GM23338 (cell line): ENCODE results near the gene MYO16. TPM values are rescaled to one million over a fixed set of nuclear protein-coding genes. Genes with fewer than 3 reads are reported as not detected.

Experiments used
- ATAC-seq: fragments of 200-7000 bp; cut with Tn5 transposase; 3 replicates; pipeline ENCODE4 v1.9.1; 2020
- DNase-seq: peaks from one replicate; pipeline ENCODE4 v3.0.0-alpha.2; 2015; ENCODE audit warnings: low spot score
- H2AFZ ChIP-seq: fragments of 200-600 bp; sonication (generic); 2 replicates; pipeline ENCODE4 v1.8.0; 2016; ENCODE audit warnings: antibody characterized with exemption, mild to moderate bottlenecking, moderate library complexity
- H3F3A ChIP-seq: fragments of 200-600 bp; sonication (generic); replicated peaks from 2 replicates; pipeline ENCODE4 v1.8.0; 2017; ENCODE audit warnings: antibody characterized with exemption, mixed run types, low read depth
- H3K27ac ChIP-seq: fragments of 200-600 bp; sonication (generic); 2 replicates; pipeline ENCODE4 v1.6.1; 2016; ENCODE audit warnings: low read depth
- H3K27me3 ChIP-seq: fragments of 200-600 bp; sonication (generic); 2 replicates; pipeline ENCODE4 v1.8.0; 2016; ENCODE audit warnings: mild to moderate bottlenecking, mixed run types, moderate library complexity; ENCODE audit not compliant: insufficient read depth
- H3K36me3 ChIP-seq: fragments of 200-600 bp; sonication (generic); 2 replicates; pipeline ENCODE4 v1.8.0; 2016; ENCODE audit warnings: mild to moderate bottlenecking; ENCODE audit not compliant: insufficient read depth
- H3K4me1 ChIP-seq: fragments of 200-600 bp; sonication (generic); 2 replicates; pipeline ENCODE4 v1.8.0; 2016; ENCODE audit warnings: mild to moderate bottlenecking, moderate library complexity; ENCODE audit not compliant: insufficient read depth
- H3K4me2 ChIP-seq: fragments of 200-600 bp; sonication (generic); 2 replicates; pipeline ENCODE4 v1.7.1; 2017; ENCODE audit warnings: mixed run types
- H3K4me3 ChIP-seq: fragments of 200-600 bp; sonication (generic); 2 replicates; pipeline ENCODE4 v1.6.1; 2016; ENCODE audit warnings: mixed run types
- H3K79me2 ChIP-seq: fragments of 200-600 bp; sonication (generic); replicated peaks from 2 replicates; pipeline ENCODE4 v1.8.0; 2017; ENCODE audit warnings: mild to moderate bottlenecking; ENCODE audit not compliant: insufficient read depth
- H3K9me2 ChIP-seq: fragments of 200-600 bp; sonication (generic); 2 replicates; pipeline ENCODE4 v1.8.0; 2017; ENCODE audit not compliant: insufficient read depth
- H4K20me1 ChIP-seq: fragments of 200-600 bp; sonication (generic); replicated peaks from 2 replicates; pipeline ENCODE4 v1.8.0; 2017; ENCODE audit warnings: mild to moderate bottlenecking; ENCODE audit not compliant: insufficient read depth
- H3K27ac Mint-ChIP-seq: 2 replicates; pipeline ENCODE4 v1.8.0; 2020; ENCODE audit warnings: inconsistent platforms, mild to moderate bottlenecking, moderate library complexity, mixed read lengths
- H3K27me3 Mint-ChIP-seq: 3 replicates; pipeline ENCODE4 v1.8.0; 2022; ENCODE audit warnings: low read depth, mild to moderate bottlenecking, moderate library complexity, mixed read lengths, inconsistent platforms; ENCODE audit not compliant: insufficient read depth, poor library complexity
- H3K36me3 Mint-ChIP-seq: 3 replicates; pipeline ENCODE4 v1.8.0; 2021; ENCODE audit warnings: low read depth, mild to moderate bottlenecking, inconsistent platforms, moderate library complexity, mixed read lengths
- H3K4me1 Mint-ChIP-seq: 3 replicates; pipeline ENCODE4 v1.8.0; 2020; ENCODE audit warnings: mild to moderate bottlenecking, inconsistent platforms, mixed read lengths
- H3K4me3 Mint-ChIP-seq: 3 replicates; pipeline ENCODE4 v1.8.0; 2021; ENCODE audit warnings: moderate library complexity, mild to moderate bottlenecking, inconsistent platforms, mixed read lengths
- H3K9me3 Mint-ChIP-seq: 3 replicates; pipeline ENCODE4 v1.8.0; 2020; ENCODE audit warnings: moderate library complexity, mild to moderate bottlenecking, inconsistent platforms, mixed read lengths
- EZH2phosphoT487 ChIP-seq: fragments of 200-600 bp; sonication (generic); IDR thresholded peaks from one replicate; pipeline ENCODE4 v1.8.1; 2018; ENCODE audit warnings: antibody characterized with exemption; ENCODE audit not compliant: unreplicated experiment
- JUNB ChIP-seq: IDR thresholded peaks from one replicate; pipeline ENCODE4 v1.6.1; 2016; ENCODE audit warnings: antibody characterized with exemption; ENCODE audit not compliant: unreplicated experiment
- POLR2AphosphoS5 ChIP-seq: IDR thresholded peaks from 2 replicates; pipeline ENCODE4 v1.6.1; 2016; ENCODE audit warnings: antibody characterized with exemption, low read depth
- STAT1 ChIP-seq: IDR thresholded peaks from one replicate; pipeline ENCODE4 v1.6.1; 2016; ENCODE audit warnings: antibody characterized with exemption; ENCODE audit not compliant: unreplicated experiment
- ZNF114 ChIP-seq: fragments of 250-450 bp; sonication (Bioruptor Pico); IDR thresholded peaks from 2 replicates; pipeline ENCODE4 v1.5.0; 2020; ENCODE audit warnings: mild to moderate bottlenecking, moderate library complexity
- ZNF331 ChIP-seq: fragments of 250-450 bp; sonication (Bioruptor Pico); IDR thresholded peaks from 2 replicates; pipeline ENCODE4 v1.5.0; 2020; ENCODE audit warnings: low read depth, mild to moderate bottlenecking, moderate library complexity
- polyA plus RNA-seq: library from polyadenylated mRNA; unstranded; fragments of >200 nt; fragmentation: Nextera tagmentation; extraction: Ambion mirVana; gene quantifications from 2 replicates; pipeline ENCODE4 v1.2.1, GENCODE V29; 2016
- total RNA-seq: library from RNA; depleted of rRNA; stranded (reverse); fragments of >200 nt; shearing (Covaris generic); gene quantifications from 2 replicates; pipeline ENCODE4 v1.2.3, GENCODE V29; 2014
- TF ChIP-seq, protein P1 (sequence below): IDR thresholded peaks from 2 replicates; pipeline ENCODE4 v1.6.1; 2016; ENCODE audit warnings: antibody characterized with exemption
- TF ChIP-seq, protein P2 (sequence below): IDR thresholded peaks from one replicate; pipeline ENCODE4 v1.6.1; 2018; ENCODE audit warnings: antibody characterized with exemption; ENCODE audit not compliant: unreplicated experiment
- TF ChIP-seq, protein P3 (sequence below), 2 experiments: fragments of 200-600 bp in 1 of 2; sonication (generic) in 1 of 2; conservative IDR thresholded peaks; 2 replicates each; pipeline versions ENCODE4 v1.5.1 to v1.6.1; 2016 to 2017; ENCODE audit warnings: antibody characterized with exemption in 2 of 2, low read depth in 2 of 2, mild to moderate bottlenecking in 2 of 2, moderate library complexity in 1 of 2
- TF ChIP-seq, protein P4 (sequence below): fragments of 250-450 bp; sonication (Bioruptor Pico); IDR thresholded peaks from 2 replicates; pipeline ENCODE4 v1.5.0; 2020; ENCODE audit warnings: mild to moderate bottlenecking, moderate library complexity

Gene MYO16
- total and polyA plus RNA-seq, 2 experiments from 2014 or later: 0.10 to 0.13 TPM

DNA sequence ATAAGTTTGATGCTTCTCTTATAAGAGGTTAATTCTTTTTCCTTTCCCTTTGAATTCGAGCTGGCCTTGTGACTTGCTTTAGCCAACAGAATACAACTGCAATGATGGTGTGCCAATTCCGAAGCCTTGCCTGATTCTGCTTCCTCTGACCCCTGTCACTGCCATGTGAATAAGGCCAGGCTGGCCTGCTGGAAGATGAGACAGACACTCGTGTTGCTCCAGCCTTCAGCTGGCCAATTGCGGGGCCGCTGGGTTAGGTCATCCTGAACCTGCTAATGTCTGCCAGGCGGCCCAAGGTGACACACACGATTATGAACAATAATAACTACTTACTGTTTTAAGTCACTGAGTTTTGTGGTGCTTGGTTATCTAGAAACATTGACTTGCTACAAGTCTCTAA, 352.0 kb downstream of the MYO16 start:
- no peak overlapping the region for H3K4me3 Mint-ChIP-seq
- H3K36me3 ChIP-seq: no peaks in the 10 kb centered on the region
- H3K4me1 ChIP-seq: no peaks in the 10 kb centered on the region
- no peaks in the 10 kb centered on the region for H3K27me3 ChIP-seq
- H3F3A ChIP-seq: no peaks in the 10 kb centered on the region
- no peaks in the 10 kb centered on the region; the same call in 2 of the 3 replicates for H3K36me3 Mint-ChIP-seq
- 0 out of 3 replicates have a peak, but pooled peaks cover 5% of the 10 kb centered on the region for H3K4me1 Mint-ChIP-seq
- ATAC-seq (no peak), DNase-seq (no peak)
- no peaks in the 10 kb centered on the region for H3K9me2 ChIP-seq
- TF ChIP-seq POLR2AphosphoS5: no peak
- TF ChIP-seq, protein P1, sequence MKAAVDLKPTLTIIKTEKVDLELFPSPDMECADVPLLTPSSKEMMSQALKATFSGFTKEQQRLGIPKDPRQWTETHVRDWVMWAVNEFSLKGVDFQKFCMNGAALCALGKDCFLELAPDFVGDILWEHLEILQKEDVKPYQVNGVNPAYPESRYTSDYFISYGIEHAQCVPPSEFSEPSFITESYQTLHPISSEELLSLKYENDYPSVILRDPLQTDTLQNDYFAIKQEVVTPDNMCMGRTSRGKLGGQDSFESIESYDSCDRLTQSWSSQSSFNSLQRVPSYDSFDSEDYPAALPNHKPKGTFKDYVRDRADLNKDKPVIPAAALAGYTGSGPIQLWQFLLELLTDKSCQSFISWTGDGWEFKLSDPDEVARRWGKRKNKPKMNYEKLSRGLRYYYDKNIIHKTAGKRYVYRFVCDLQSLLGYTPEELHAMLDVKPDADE: no peak
- TF ChIP-seq ZNF331 (CRISPR knock-in tag): no peak
- no peak for TF ChIP-seq EZH2phosphoT487
- no peak for TF ChIP-seq ZNF114 (CRISPR knock-in tag)
- TF ChIP-seq, protein P2, sequence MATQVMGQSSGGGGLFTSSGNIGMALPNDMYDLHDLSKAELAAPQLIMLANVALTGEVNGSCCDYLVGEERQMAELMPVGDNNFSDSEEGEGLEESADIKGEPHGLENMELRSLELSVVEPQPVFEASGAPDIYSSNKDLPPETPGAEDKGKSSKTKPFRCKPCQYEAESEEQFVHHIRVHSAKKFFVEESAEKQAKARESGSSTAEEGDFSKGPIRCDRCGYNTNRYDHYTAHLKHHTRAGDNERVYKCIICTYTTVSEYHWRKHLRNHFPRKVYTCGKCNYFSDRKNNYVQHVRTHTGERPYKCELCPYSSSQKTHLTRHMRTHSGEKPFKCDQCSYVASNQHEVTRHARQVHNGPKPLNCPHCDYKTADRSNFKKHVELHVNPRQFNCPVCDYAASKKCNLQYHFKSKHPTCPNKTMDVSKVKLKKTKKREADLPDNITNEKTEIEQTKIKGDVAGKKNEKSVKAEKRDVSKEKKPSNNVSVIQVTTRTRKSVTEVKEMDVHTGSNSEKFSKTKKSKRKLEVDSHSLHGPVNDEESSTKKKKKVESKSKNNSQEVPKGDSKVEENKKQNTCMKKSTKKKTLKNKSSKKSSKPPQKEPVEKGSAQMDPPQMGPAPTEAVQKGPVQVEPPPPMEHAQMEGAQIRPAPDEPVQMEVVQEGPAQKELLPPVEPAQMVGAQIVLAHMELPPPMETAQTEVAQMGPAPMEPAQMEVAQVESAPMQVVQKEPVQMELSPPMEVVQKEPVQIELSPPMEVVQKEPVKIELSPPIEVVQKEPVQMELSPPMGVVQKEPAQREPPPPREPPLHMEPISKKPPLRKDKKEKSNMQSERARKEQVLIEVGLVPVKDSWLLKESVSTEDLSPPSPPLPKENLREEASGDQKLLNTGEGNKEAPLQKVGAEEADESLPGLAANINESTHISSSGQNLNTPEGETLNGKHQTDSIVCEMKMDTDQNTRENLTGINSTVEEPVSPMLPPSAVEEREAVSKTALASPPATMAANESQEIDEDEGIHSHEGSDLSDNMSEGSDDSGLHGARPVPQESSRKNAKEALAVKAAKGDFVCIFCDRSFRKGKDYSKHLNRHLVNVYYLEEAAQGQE: no peak
- TF ChIP-seq JUNB: no peak
- no peak for TF ChIP-seq STAT1
- TF ChIP-seq, protein P3, sequence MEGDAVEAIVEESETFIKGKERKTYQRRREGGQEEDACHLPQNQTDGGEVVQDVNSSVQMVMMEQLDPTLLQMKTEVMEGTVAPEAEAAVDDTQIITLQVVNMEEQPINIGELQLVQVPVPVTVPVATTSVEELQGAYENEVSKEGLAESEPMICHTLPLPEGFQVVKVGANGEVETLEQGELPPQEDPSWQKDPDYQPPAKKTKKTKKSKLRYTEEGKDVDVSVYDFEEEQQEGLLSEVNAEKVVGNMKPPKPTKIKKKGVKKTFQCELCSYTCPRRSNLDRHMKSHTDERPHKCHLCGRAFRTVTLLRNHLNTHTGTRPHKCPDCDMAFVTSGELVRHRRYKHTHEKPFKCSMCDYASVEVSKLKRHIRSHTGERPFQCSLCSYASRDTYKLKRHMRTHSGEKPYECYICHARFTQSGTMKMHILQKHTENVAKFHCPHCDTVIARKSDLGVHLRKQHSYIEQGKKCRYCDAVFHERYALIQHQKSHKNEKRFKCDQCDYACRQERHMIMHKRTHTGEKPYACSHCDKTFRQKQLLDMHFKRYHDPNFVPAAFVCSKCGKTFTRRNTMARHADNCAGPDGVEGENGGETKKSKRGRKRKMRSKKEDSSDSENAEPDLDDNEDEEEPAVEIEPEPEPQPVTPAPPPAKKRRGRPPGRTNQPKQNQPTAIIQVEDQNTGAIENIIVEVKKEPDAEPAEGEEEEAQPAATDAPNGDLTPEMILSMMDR (conservative IDR thresholded peaks at IDR 0.05; ENCODE audit: low read depth in 2 of 2): no peak
- H2AFZ ChIP-seq: 0 out of 2 replicates have a peak overlapping the region, but pooled peaks have one; percentile 45
- H3K4me2 ChIP-seq: no peak overlapping the region
- no peak overlapping the region for H3K27ac Mint-ChIP-seq
- no peaks in the 10 kb centered on the region for H3K79me2 ChIP-seq
- no peaks in the 10 kb centered on the region for H3K27me3 Mint-ChIP-seq
- H3K9me3 Mint-ChIP-seq: peaks cover 8% of the 10 kb centered on the region; the same call in 1 of the 3 replicates
- no peak overlapping the region for H3K4me3 ChIP-seq
- H3K27ac ChIP-seq: no peak overlapping the region
- no peaks in the 10 kb centered on the region for H4K20me1 ChIP-seq

DNA sequence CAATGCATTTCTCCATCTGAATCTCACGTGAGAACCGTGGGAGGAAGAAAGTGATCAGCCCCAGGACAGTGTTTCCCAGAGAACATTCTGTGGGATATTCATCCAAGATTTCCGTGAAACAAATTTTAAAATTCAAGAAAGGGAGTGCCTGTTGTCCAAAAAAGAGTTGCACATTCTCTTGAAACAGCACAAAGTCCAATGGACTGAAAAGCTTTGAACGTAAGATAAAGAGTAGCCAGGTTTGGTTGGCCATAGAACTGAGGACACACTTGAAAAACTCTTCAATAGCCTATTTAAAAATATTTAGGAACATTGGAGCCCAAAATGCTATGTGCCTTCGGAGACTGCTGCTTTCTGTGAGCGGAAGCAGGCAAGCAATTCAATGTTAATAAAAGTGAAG, 353.9 kb downstream of the MYO16 start:
- H3K4me1 ChIP-seq: peaks cover 13% of the 10 kb centered on the region
- Mint-ChIP-seq H3K36me3 (no peaks in the 10 kb centered on the region), H3K9me3 (0 out of 3 replicates have a peak, but pooled peaks cover 2% of the 10 kb centered on the region), H3K27ac (no peak overlapping the region), H3K4me3 (no peak overlapping the region), H3K27me3 (no peaks in the 10 kb centered on the region), H3K4me1 (peaks cover 18% of the 10 kb centered on the region)
- no peaks in the 10 kb centered on the region for H3K9me2 ChIP-seq
- H3K4me2 ChIP-seq: no peak overlapping the region
- H3K79me2 ChIP-seq: no peaks in the 10 kb centered on the region
- ATAC-seq (no peak), DNase-seq (no peak)
- no peaks in the 10 kb centered on the region for H3K27me3 ChIP-seq
- no peak overlapping the region for H3K27ac ChIP-seq
- no peaks in the 10 kb centered on the region for H3K36me3 ChIP-seq
- no peaks in the 10 kb centered on the region for H4K20me1 ChIP-seq
- H3F3A ChIP-seq: no peaks in the 10 kb centered on the region
- H3K4me3 ChIP-seq: no peak overlapping the region
- no peak overlapping the region for H2AFZ ChIP-seq
- TF ChIP-seq, protein P4, sequence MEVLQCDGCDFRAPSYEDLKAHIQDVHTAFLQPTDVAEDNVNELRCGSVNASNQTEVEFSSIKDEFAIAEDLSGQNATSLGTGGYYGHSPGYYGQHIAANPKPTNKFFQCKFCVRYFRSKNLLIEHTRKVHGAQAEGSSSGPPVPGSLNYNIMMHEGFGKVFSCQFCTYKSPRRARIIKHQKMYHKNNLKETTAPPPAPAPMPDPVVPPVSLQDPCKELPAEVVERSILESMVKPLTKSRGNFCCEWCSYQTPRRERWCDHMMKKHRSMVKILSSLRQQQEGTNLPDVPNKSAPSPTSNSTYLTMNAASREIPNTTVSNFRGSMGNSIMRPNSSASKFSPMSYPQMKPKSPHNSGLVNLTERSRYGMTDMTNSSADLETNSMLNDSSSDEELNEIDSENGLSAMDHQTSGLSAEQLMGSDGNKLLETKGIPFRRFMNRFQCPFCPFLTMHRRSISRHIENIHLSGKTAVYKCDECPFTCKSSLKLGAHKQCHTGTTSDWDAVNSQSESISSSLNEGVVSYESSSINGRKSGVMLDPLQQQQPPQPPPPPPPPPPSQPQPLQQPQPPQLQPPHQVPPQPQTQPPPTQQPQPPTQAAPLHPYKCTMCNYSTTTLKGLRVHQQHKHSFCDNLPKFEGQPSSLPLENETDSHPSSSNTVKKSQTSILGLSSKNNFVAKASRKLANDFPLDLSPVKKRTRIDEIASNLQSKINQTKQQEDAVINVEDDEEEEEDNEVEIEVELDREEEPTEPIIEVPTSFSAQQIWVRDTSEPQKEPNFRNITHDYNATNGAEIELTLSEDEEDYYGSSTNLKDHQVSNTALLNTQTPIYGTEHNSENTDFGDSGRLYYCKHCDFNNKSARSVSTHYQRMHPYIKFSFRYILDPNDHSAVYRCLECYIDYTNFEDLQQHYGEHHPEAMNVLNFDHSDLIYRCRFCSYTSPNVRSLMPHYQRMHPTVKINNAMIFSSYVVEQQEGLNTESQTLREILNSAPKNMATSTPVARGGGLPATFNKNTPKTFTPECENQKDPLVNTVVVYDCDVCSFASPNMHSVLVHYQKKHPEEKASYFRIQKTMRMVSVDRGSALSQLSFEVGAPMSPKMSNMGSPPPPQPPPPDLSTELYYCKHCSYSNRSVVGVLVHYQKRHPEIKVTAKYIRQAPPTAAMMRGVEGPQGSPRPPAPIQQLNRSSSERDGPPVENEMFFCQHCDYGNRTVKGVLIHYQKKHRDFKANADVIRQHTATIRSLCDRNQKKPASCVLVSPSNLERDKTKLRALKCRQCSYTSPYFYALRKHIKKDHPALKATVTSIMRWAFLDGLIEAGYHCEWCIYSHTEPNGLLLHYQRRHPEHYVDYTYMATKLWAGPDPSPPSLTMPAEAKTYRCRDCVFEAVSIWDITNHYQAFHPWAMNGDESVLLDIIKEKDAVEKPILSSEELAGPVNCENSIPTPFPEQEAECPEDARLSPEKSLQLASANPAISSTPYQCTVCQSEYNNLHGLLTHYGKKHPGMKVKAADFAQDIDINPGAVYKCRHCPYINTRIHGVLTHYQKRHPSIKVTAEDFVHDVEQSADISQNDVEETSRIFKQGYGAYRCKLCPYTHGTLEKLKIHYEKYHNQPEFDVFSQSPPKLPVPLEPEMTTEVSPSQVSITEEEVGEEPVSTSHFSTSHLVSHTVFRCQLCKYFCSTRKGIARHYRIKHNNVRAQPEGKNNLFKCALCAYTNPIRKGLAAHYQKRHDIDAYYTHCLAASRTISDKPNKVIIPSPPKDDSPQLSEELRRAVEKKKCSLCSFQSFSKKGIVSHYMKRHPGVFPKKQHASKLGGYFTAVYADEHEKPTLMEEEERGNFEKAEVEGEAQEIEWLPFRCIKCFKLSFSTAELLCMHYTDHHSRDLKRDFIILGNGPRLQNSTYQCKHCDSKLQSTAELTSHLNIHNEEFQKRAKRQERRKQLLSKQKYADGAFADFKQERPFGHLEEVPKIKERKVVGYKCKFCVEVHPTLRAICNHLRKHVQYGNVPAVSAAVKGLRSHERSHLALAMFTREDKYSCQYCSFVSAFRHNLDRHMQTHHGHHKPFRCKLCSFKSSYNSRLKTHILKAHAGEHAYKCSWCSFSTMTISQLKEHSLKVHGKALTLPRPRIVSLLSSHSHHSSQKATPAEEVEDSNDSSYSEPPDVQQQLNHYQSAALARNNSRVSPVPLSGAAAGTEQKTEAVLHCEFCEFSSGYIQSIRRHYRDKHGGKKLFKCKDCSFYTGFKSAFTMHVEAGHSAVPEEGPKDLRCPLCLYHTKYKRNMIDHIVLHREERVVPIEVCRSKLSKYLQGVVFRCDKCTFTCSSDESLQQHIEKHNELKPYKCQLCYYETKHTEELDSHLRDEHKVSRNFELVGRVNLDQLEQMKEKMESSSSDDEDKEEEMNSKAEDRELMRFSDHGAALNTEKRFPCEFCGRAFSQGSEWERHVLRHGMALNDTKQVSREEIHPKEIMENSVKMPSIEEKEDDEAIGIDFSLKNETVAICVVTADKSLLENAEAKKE: no peak
- TF ChIP-seq ZNF114 (CRISPR knock-in tag): no peak
